ENCODE data around the gene TAF1.
"Not testable (repeated sequence)": the region's sequence is repeated elsewhere in the genome, so short reads cannot be mapped to it uniquely, and the experiment has no call there.

The TAF1 gene

DNA sequence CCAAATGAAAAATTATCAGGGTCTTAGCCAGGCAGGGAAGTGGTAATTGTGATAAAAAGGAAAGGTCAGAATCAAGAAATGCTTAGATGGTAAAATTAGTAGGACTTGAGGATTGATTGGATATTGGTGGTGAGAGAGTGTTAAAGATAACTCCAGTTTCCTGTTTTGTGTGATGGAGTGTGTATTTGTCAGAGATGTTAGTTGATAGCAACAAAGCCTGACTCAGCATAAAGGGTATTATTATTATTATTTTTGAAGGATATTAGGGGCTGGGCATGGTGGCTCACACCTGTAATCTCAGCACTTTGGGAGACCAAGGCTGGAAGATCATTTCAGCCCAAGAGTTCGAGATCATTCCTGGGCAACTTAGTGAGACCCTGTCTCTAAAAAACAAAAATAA is 143.1 kb downstream of the TAF1 start:
- no peak for DNase-seq

DNA sequence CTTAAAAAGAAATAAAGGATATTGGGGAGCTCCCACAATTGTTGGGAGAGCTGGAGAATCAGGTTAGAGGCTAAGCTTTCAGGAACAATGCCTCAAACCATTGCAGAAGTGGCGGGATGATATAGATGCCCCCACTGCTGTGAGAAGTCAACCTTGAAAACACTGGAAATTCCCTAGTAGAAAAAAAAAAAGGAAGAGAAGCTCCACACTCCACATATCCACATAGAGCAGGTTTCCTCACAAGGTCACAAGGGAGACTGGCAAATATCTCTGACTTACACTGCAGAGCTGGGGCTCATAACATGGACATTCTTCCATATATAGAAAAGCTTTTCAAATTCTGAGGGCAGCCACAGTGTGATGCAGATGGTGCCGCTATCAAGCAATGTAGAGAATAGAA is 144.0 kb downstream of the TAF1 start:
- no peak for DNase-seq

DNA sequence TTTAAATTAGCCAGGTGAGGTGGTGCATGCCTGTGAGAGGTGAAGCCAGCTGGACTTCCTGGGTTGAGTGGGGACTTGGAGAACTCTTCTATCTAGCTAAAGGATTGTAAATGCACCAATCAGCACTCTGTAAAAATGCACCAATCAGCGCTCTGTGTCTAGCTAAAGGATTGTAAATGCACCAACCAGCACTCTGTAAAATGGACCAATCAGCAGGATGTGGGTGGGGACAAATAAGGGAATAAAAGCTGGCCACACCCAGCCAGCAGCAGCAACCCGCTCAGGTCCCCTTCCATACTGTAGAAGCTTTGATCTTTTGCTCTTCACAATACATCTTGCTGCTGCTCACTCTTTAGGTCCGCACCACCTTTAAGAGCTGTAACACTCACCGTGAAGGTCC is 147.6 kb downstream of the TAF1 start:
- not testable (repeated sequence) for DNase-seq

DNA sequence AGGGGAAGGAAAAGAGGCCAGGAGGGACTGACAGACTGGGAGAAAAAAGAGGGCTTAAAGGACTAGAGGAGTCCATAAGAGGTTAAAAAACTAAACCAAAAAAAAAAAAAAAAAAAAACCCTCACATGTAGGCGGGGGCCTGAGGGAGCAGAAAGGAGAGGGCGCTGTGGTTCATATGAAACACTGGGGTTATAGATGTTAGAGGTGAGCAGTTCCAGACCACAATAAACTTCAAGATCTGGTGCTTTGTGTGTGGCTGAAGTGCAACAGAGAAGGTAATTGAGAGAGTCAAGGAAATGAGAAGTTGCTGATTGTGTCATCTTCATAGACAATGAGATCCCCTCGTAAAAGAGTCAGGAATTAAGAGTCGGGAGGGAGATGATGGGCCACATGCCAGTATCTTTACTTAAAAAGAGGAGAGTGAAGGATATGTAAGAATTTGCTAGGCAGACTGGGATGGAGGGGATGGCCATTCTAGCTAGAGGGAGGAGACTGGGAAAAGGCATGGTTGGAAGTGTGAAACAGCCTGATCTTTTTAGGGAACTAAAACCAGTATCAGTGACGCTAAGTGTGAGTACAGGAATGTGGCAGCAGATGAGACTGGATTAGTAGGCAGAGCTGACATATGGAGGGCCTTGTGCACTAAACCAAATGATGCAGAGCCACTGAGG is 148.3 kb downstream of the TAF1 start:
- peak; percentile 9 for DNase-seq

DNA sequence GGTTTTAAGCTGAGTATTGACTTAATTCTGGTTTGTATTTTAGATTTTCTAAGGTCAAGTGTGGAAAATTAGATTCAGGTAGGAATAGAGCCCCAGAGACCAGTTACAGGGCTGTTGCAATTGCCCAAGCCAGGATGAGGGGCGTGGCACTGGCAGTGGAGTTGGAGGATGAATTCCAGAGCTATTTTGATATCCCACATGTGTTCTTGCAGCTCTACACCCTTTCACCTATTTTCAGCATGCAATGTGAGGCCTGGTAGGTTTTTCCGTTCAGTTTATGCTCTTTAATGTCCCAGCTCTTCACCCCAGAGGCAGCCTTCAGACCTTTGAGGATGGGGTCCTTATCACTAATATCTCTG is 148.9 kb downstream of the TAF1 start:
- no peak for DNase-seq
